ENCODE data around the gene CCDC60.
A peak's percentile ranks its signal among the peaks of the same experiment; 100 is the strongest.

The CCDC60 gene

GRCh38 chr12:119334430-119335170, at the start of gene CCDC60:
Gene CCDC60 (plus strand): TSS chr12:119334729. CDS start chr12:119335177, 448 bp downstream.
- DNase-seq = no peak

- DNase-seq = no peak
Measured at GRCh38 chr12:119288576-119288975, 46.0 kb upstream of the CCDC60 start.

- no peak for DNase-seq
Measured at GRCh38 chr12:119292893-119293630, 41.5 kb upstream of the CCDC60 start.

GRCh38 chr12:119294211-119294610, 40.3 kb upstream of the CCDC60 start:
- no peak for DNase-seq

GRCh38 chr12:119296535-119296934, 38.0 kb upstream of the CCDC60 start:
- no peak for DNase-seq

GRCh38 chr12:119299130-119299529, 35.4 kb upstream of the CCDC60 start:
- DNase-seq = no peak

GRCh38 chr12:119301379-119301778, 33.1 kb upstream of the CCDC60 start:
- no peak for DNase-seq

- DNase-seq = no peak
Measured at GRCh38 chr12:119302451-119303080, 32.0 kb upstream of the CCDC60 start.

GRCh38 chr12:119306593-119306992, 27.9 kb upstream of the CCDC60 start:
- no peak for DNase-seq

- no peak for DNase-seq
Measured at GRCh38 chr12:119307747-119308146, 26.8 kb upstream of the CCDC60 start.

- DNase-seq = peak in 1 of 3 experiments; percentile 88
Measured at GRCh38 chr12:119308708-119309456, 25.6 kb upstream of the CCDC60 start.

GRCh38 chr12:119311878-119312277, 22.7 kb upstream of the CCDC60 start:
- DNase-seq = no peak

- no peak for DNase-seq
Measured at GRCh38 chr12:119312904-119313303, 21.6 kb upstream of the CCDC60 start.

- no peak for DNase-seq
Measured at GRCh38 chr12:119314290-119314689, 20.2 kb upstream of the CCDC60 start.

GRCh38 chr12:119319638-119320037, 14.9 kb upstream of the CCDC60 start:
- peak in 1 of 3 experiments; percentile 43 for DNase-seq

GRCh38 chr12:119320678-119321077, 13.9 kb upstream of the CCDC60 start:
- peak in 1 of 3 experiments; percentile 55 for DNase-seq

- DNase-seq = peak in 1 of 3 experiments; percentile 62
Measured at GRCh38 chr12:119322301-119322723, 12.2 kb upstream of the CCDC60 start.

GRCh38 chr12:119325813-119326212, 8.7 kb upstream of the CCDC60 start:
- DNase-seq = no peak

GRCh38 chr12:119326341-119326740, 8.2 kb upstream of the CCDC60 start:
- DNase-seq = no peak

GRCh38 chr12:119327471-119327870, 7.1 kb upstream of the CCDC60 start:
- no peak for DNase-seq

GRCh38 chr12:119328111-119328510, 6.4 kb upstream of the CCDC60 start:
- no peak for DNase-seq

GRCh38 chr12:119338593-119339363, 4.2 kb downstream of the CCDC60 start:
- DNase-seq = no peak
